ENCODE measurements around the gene ORAI3. TPM values are rescaled to one million over a fixed set of nuclear protein-coding genes. Genes with fewer than 3 reads are reported as not detected.

The ORAI3 gene
- total RNA-seq, 1 donor from 2014 or later = 27.0 TPM

GRCh38 chr16:30985401-30986128 lies 36.7 kb downstream of the ORAI3 start:
- intact Hi-C loops (cut with DNase I) = loop anchor here (5.0 to 10.0 kb wide), 3 partner anchors 89 to 457 kb away; partner anchors contain the start of genes ZNF646, ZNF668 and ZNF843
- H3K36me3 ChIP-seq = peaks cover 0 to 21% of the 10 kb centered on the region in 2 donors
- peak overlapping the region; percentile 39 to 51 for H3K4me3 ChIP-seq
- H3K4me1 ChIP-seq = peaks cover 13% of the 10 kb centered on the region
- peak overlapping the region; percentile 15 for H3K27ac ChIP-seq
- no peaks in the 10 kb centered on the region for H3K27me3 ChIP-seq
- TF ChIP-seq, protein P1, sequence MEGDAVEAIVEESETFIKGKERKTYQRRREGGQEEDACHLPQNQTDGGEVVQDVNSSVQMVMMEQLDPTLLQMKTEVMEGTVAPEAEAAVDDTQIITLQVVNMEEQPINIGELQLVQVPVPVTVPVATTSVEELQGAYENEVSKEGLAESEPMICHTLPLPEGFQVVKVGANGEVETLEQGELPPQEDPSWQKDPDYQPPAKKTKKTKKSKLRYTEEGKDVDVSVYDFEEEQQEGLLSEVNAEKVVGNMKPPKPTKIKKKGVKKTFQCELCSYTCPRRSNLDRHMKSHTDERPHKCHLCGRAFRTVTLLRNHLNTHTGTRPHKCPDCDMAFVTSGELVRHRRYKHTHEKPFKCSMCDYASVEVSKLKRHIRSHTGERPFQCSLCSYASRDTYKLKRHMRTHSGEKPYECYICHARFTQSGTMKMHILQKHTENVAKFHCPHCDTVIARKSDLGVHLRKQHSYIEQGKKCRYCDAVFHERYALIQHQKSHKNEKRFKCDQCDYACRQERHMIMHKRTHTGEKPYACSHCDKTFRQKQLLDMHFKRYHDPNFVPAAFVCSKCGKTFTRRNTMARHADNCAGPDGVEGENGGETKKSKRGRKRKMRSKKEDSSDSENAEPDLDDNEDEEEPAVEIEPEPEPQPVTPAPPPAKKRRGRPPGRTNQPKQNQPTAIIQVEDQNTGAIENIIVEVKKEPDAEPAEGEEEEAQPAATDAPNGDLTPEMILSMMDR (IDR thresholded peaks at IDR 0.05) = no peak
- TF ChIP-seq POLR2AphosphoS5 (IDR thresholded peaks at IDR 0.05; ENCODE audit: insufficient read depth in 1 of 2, low read depth in 1 of 2) (peak in 1 of 2 donors; percentile 30), POLR2A (IDR thresholded peaks at IDR 0.05) (no peak)
- no peaks in the 10 kb centered on the region for H3K9me3 ChIP-seq
- DNase-seq (ENCODE audit: extremely low spot score in 2 of 2) = peak in 1 of 2 donors; percentile 90

GRCh38 chr16:30986129-30986991 lies 37.5 kb downstream of the ORAI3 start:
- H3K4me1 ChIP-seq = peaks cover 13% of the 10 kb centered on the region
- intact Hi-C loops (cut with DNase I) = loop anchor here (5.0 to 10.0 kb wide), 3 partner anchors 88 to 456 kb away; partner anchors contain the start of genes ZNF646, ZNF668 and ZNF843
- TF ChIP-seq, protein P1 (IDR thresholded peaks at IDR 0.05) = no peak
- TF ChIP-seq POLR2A (IDR thresholded peaks at IDR 0.05) = no peak
- TF ChIP-seq POLR2AphosphoS5 (IDR thresholded peaks at IDR 0.05; ENCODE audit: insufficient read depth in 1 of 2, low read depth in 1 of 2) = no peak
- H3K27ac ChIP-seq = peak overlapping the region; percentile 15
- DNase-seq (ENCODE audit: extremely low spot score in 2 of 2) = no peak
- peaks cover 0 to 14% of the 10 kb centered on the region in 2 donors for H3K36me3 ChIP-seq
- H3K4me3 ChIP-seq = no peak overlapping the region
- no peaks in the 10 kb centered on the region for H3K9me3 ChIP-seq
- H3K27me3 ChIP-seq = no peaks in the 10 kb centered on the region

- H3K27ac ChIP-seq = no peak overlapping the region
- H3K9me3 ChIP-seq = no peaks in the 10 kb centered on the region
- peaks cover 0 to 11% of the 10 kb centered on the region in 2 donors for H3K36me3 ChIP-seq
- no peak overlapping the region for H3K4me3 ChIP-seq
- TF ChIP-seq, protein P1 (IDR thresholded peaks at IDR 0.05) = no peak
- TF ChIP-seq POLR2A (IDR thresholded peaks at IDR 0.05) (no peak), POLR2AphosphoS5 (IDR thresholded peaks at IDR 0.05; ENCODE audit: insufficient read depth in 1 of 2, low read depth in 1 of 2) (no peak)
- intact Hi-C loops (cut with DNase I) = loop anchor here (5.0 to 10.0 kb wide), 3 partner anchors 87 to 455 kb away; partner anchors contain the start of genes ZNF646, ZNF668 and ZNF843
- H3K4me1 ChIP-seq = peaks cover 13% of the 10 kb centered on the region
- no peaks in the 10 kb centered on the region for H3K27me3 ChIP-seq
- no peak for DNase-seq (ENCODE audit: extremely low spot score in 2 of 2)
These were observed 38.8 kb downstream of the ORAI3 start for GRCh38 chr16:30987581-30988190.

DNA sequence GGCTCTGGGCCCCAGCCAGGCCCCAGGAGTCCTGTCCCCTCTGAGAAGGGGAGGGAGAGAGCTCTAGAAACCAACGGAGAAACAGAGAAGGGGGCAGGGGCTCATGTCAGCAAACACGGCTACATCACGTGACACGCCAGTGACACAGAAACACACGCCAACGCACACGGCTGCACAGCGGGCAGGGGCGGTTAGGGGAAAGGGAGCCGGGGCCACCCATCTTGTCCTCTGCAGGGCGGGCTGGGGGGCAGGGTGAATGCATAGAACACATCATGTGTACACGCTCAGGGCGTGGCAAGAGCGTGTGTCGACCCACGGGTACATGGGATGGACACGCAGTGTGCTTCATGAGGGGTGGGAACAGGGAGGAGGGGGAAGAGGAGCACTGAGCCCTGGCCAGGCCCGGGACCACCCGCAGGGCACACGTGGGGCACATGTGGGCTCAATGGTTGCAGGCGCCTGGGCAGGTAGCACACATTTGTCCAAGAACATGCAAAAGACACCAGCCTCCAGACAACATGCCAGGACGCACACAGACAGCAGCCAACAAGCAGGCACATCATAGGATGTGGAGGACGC lies 40.7 kb downstream of the ORAI3 start:
- H3K36me3 ChIP-seq = no peaks in the 10 kb centered on the region
- no peaks in the 10 kb centered on the region for H3K27me3 ChIP-seq
- DNase-seq (ENCODE audit: extremely low spot score in 2 of 2) = no peak
- no peak overlapping the region for H3K27ac ChIP-seq
- intact Hi-C loops (cut with DNase I) = loop anchor here (5.0 to 10.0 kb wide), 3 partner anchors 85 to 453 kb away; partner anchors contain the start of genes ZNF646, ZNF668 and ZNF843
- TF ChIP-seq POLR2A (IDR thresholded peaks at IDR 0.05) = no peak
- TF ChIP-seq, protein P1 (IDR thresholded peaks at IDR 0.05) = no peak
- TF ChIP-seq POLR2AphosphoS5 (IDR thresholded peaks at IDR 0.05; ENCODE audit: insufficient read depth in 1 of 2, low read depth in 1 of 2) = no peak
- H3K4me3 ChIP-seq = no peak overlapping the region
- H3K4me1 ChIP-seq = peaks cover 13% of the 10 kb centered on the region
- no peaks in the 10 kb centered on the region for H3K9me3 ChIP-seq

Measured in vagina (tissue), 2 donors.